Activated T-cell treated with anti-CD3 and anti-CD28 coated beads, Interleukin-2, amount 50 U/mL, for 72 hours (primary cell): Measurements from ENCODE around the gene PMEPA1. TPM values are rescaled to one million over a fixed set of nuclear protein-coding genes. Genes with fewer than 3 reads are reported as not detected.

Experiments used
- ATAC-seq, 2 donors: fragments of 150-1000 bp; cut with Tn5 transposase; replicated peaks in 1 of 2; 2 replicates each; pipeline ENCODE4 v1.10.0; 2021; ENCODE audit warnings: moderate library complexity in 2 of 2, mild to moderate bottlenecking in 1 of 2
- DNase-seq, 2 donors: peaks; one replicate each; pipeline ENCODE4 v3.0.0; 2021 to 2022; ENCODE audit warnings: mixed read lengths in 1 of 2
- H3K27ac Mint-ChIP-seq: one replicate; pipeline ENCODE4 v1.8.0; 2022; ENCODE audit warnings: mild to moderate bottlenecking, moderate library complexity, mixed read lengths
- H3K27me3 Mint-ChIP-seq: one replicate; pipeline ENCODE4 v1.8.0; 2022; ENCODE audit warnings: low read depth, mixed read lengths
- H3K36me3 Mint-ChIP-seq, 2 donors: one replicate each; pipeline ENCODE4 v1.8.0; 2022; ENCODE audit warnings: mixed read lengths in 2 of 2, mild to moderate bottlenecking in 1 of 2; ENCODE audit not compliant: insufficient read depth in 2 of 2
- H3K4me1 Mint-ChIP-seq: one replicate; pipeline ENCODE4 v1.8.0; 2022; ENCODE audit warnings: low read depth, mixed read lengths
- H3K4me3 Mint-ChIP-seq, 2 donors: one replicate each; pipeline ENCODE4 v1.8.0; 2022; ENCODE audit warnings: mild to moderate bottlenecking in 2 of 2, mixed read lengths in 2 of 2, moderate library complexity in 2 of 2
- H3K9me3 Mint-ChIP-seq, 2 donors: one replicate each; pipeline ENCODE4 v1.8.0; 2022; ENCODE audit warnings: mixed read lengths in 2 of 2
- total RNA-seq, 2 donors: library from RNA; stranded (reverse); gene quantifications; one replicate each; pipeline ENCODE4 v1.2.3, GENCODE V29; 2022

PMEPA1 gene
- total RNA-seq, 2 donors from 2014 or later: 4.3 to 4.6 TPM

GRCh38 chr20:57746832-57747404 lies 37.1 kb upstream of the PMEPA1 start:
- ATAC-seq (no peak), DNase-seq (no peak)
- no peak overlapping the region for H3K27ac Mint-ChIP-seq
- peaks cover 19% of the 10 kb centered on the region for H3K4me1 Mint-ChIP-seq
- H3K9me3 Mint-ChIP-seq: no peaks in the 10 kb centered on the region
- no peak overlapping the region for H3K4me3 Mint-ChIP-seq
- H3K27me3 Mint-ChIP-seq: peaks cover 38% of the 10 kb centered on the region
- H3K36me3 Mint-ChIP-seq: peaks cover 0 to 2% of the 10 kb centered on the region in 2 donors

- peaks cover 0 to 2% of the 10 kb centered on the region in 2 donors for H3K36me3 Mint-ChIP-seq
- peaks cover 39% of the 10 kb centered on the region for H3K27me3 Mint-ChIP-seq
- ATAC-seq: no peak
- H3K27ac Mint-ChIP-seq: no peak overlapping the region
- H3K4me1 Mint-ChIP-seq: peaks cover 19% of the 10 kb centered on the region
- H3K9me3 Mint-ChIP-seq: no peaks in the 10 kb centered on the region
- DNase-seq: no peak
- H3K4me3 Mint-ChIP-seq: no peak overlapping the region
Measured at GRCh38 chr20:57746201-57746600, 36.4 kb upstream of the PMEPA1 start.

- no peak overlapping the region for H3K4me3 Mint-ChIP-seq
- peaks cover 23% of the 10 kb centered on the region for H3K27me3 Mint-ChIP-seq
- DNase-seq: no peak
- ATAC-seq: no peak
- peaks cover 16% of the 10 kb centered on the region for H3K4me1 Mint-ChIP-seq
- H3K27ac Mint-ChIP-seq: no peak overlapping the region
- H3K9me3 Mint-ChIP-seq: no peaks in the 10 kb centered on the region
- H3K36me3 Mint-ChIP-seq: peaks cover 0 to 2% of the 10 kb centered on the region in 2 donors
Measured at GRCh38 chr20:57744206-57744605, 34.4 kb upstream of the PMEPA1 start.

GRCh38 chr20:57743450-57744095 lies 33.8 kb upstream of the PMEPA1 start:
- DNase-seq (no peak), ATAC-seq (no peak)
- no peaks in the 10 kb centered on the region for H3K9me3 Mint-ChIP-seq
- H3K27ac Mint-ChIP-seq: no peak overlapping the region
- peaks cover 20% of the 10 kb centered on the region for H3K27me3 Mint-ChIP-seq
- no peak overlapping the region for H3K4me3 Mint-ChIP-seq
- no peaks in the 10 kb centered on the region for H3K36me3 Mint-ChIP-seq
- H3K4me1 Mint-ChIP-seq: peaks cover 10% of the 10 kb centered on the region

GRCh38 chr20:57742507-57743181 lies 32.8 kb upstream of the PMEPA1 start:
- Mint-ChIP-seq H3K9me3 (no peaks in the 10 kb centered on the region), H3K27me3 (peaks cover 22% of the 10 kb centered on the region), H3K36me3 (no peaks in the 10 kb centered on the region), H3K4me1 (peaks cover 5% of the 10 kb centered on the region), H3K4me3 (no peak overlapping the region), H3K27ac (no peak overlapping the region)
- no peak for ATAC-seq
- DNase-seq: no peak

- H3K9me3 Mint-ChIP-seq: no peaks in the 10 kb centered on the region
- no peaks in the 10 kb centered on the region for H3K36me3 Mint-ChIP-seq
- H3K4me1 Mint-ChIP-seq: peaks cover 13% of the 10 kb centered on the region
- H3K27ac Mint-ChIP-seq: no peak overlapping the region
- DNase-seq (no peak), ATAC-seq (no peak)
- H3K27me3 Mint-ChIP-seq: peaks cover 27% of the 10 kb centered on the region
- no peak overlapping the region for H3K4me3 Mint-ChIP-seq
Measured at GRCh38 chr20:57738484-57738883, 28.7 kb upstream of the PMEPA1 start.

GRCh38 chr20:57738053-57738452 lies 28.2 kb upstream of the PMEPA1 start:
- ATAC-seq: no peak
- H3K4me1 Mint-ChIP-seq: peaks cover 9% of the 10 kb centered on the region
- no peaks in the 10 kb centered on the region for H3K36me3 Mint-ChIP-seq

GRCh38 chr20:57737349-57737748 lies 27.5 kb upstream of the PMEPA1 start:
- ATAC-seq (no peak), DNase-seq (no peak)
- no peak overlapping the region for H3K27ac Mint-ChIP-seq
- H3K4me1 Mint-ChIP-seq: peaks cover 8% of the 10 kb centered on the region
- H3K36me3 Mint-ChIP-seq: no peaks in the 10 kb centered on the region
- no peak overlapping the region for H3K4me3 Mint-ChIP-seq
- peaks cover 26% of the 10 kb centered on the region for H3K27me3 Mint-ChIP-seq
- no peaks in the 10 kb centered on the region for H3K9me3 Mint-ChIP-seq

More at GRCh38 chr20:57738053-57738452, 28.2 kb upstream of the PMEPA1 start:
- H3K4me3 Mint-ChIP-seq: no peak overlapping the region
- H3K9me3 Mint-ChIP-seq: no peaks in the 10 kb centered on the region
- peaks cover 27% of the 10 kb centered on the region for H3K27me3 Mint-ChIP-seq
- DNase-seq: no peak
- H3K27ac Mint-ChIP-seq: no peak overlapping the region

GRCh38 chr20:57736738-57737347 lies 27.0 kb upstream of the PMEPA1 start:
- no peak overlapping the region for H3K4me3 Mint-ChIP-seq

GRCh38 chr20:57735831-57736737 lies 26.3 kb upstream of the PMEPA1 start:
- H3K4me3 Mint-ChIP-seq: no peak overlapping the region
- no peaks in the 10 kb centered on the region for H3K36me3 Mint-ChIP-seq
- ATAC-seq (no peak), DNase-seq (no peak)
- no peaks in the 10 kb centered on the region for H3K9me3 Mint-ChIP-seq
- peaks cover 21% of the 10 kb centered on the region for H3K27me3 Mint-ChIP-seq
- peaks cover 8% of the 10 kb centered on the region for H3K4me1 Mint-ChIP-seq
- no peak overlapping the region for H3K27ac Mint-ChIP-seq

More at GRCh38 chr20:57736738-57737347, 27.0 kb upstream of the PMEPA1 start:
- Mint-ChIP-seq H3K36me3 (no peaks in the 10 kb centered on the region), H3K27ac (no peak overlapping the region), H3K9me3 (no peaks in the 10 kb centered on the region), H3K27me3 (peaks cover 21% of the 10 kb centered on the region), H3K4me1 (peaks cover 8% of the 10 kb centered on the region)
- DNase-seq: no peak
- ATAC-seq: no peak

GRCh38 chr20:57734754-57735153 lies 24.9 kb upstream of the PMEPA1 start:
- Mint-ChIP-seq H3K36me3 (no peaks in the 10 kb centered on the region), H3K27ac (no peak overlapping the region), H3K4me3 (no peak overlapping the region), H3K27me3 (peaks cover 21% of the 10 kb centered on the region), H3K4me1 (peaks cover 8% of the 10 kb centered on the region), H3K9me3 (no peaks in the 10 kb centered on the region)
- DNase-seq (no peak), ATAC-seq (no peak)

- peaks cover 8% of the 10 kb centered on the region for H3K4me1 Mint-ChIP-seq
- ATAC-seq: no peak
- H3K36me3 Mint-ChIP-seq: no peaks in the 10 kb centered on the region
- H3K27ac Mint-ChIP-seq: no peak overlapping the region
- peaks cover 22% of the 10 kb centered on the region for H3K27me3 Mint-ChIP-seq
- H3K9me3 Mint-ChIP-seq: no peaks in the 10 kb centered on the region
- H3K4me3 Mint-ChIP-seq: no peak overlapping the region
- DNase-seq: no peak
Measured at GRCh38 chr20:57732226-57732625, 22.4 kb upstream of the PMEPA1 start.
